IMR-90 (cell line): ENCODE results near the gene KDM6B. TPM values are rescaled to one million over a fixed set of nuclear protein-coding genes. Genes with fewer than 3 reads are reported as not detected.

Source experiments
- ATAC-seq: fragments of 200-7000 bp; cut with Tn5 transposase; 2 replicates; pipeline ENCODE4 v1.9.1; 2020; ENCODE audit warnings: low read depth, mild to moderate bottlenecking, moderate library complexity
- BruUV-seq: library from RNA; stranded (reverse); fragments of 400-500 nt; replicated peaks from 2 replicates; lab custom pipeline; 2021; lab: Mats Ljungman, UMichigan
- CTCF ChIA-PET: fragments of 300-600 bp; formaldehyde crosslinking; extraction: SDS; loops from one replicate; lab custom pipeline; 2021; ENCODE audit warnings: antibody characterized with exemption; lab: Yijun Ruan, JAX
- POLR2A ChIA-PET: fragments of 300-600 bp; sonication (Branson Sonifier 250); formaldehyde crosslinking; loops from one replicate; lab custom pipeline; 2022; ENCODE audit warnings: antibody characterized with exemption; ENCODE audit not compliant: unreplicated experiment; lab: Charles Lee
- DNase-seq: peaks from one replicate; pipeline ENCODE4 v3.0.0; 2013
- H2AFZ ChIP-seq: replicated peaks from 2 replicates; pipeline ENCODE3; 2013; ENCODE audit warnings: low read length, mild to moderate bottlenecking; ENCODE audit not compliant: poor library complexity
- H2AK5ac ChIP-seq: 2 replicates; pipeline ENCODE4 v1.6.1; 2013; ENCODE audit warnings: low read depth, low read length, inconsistent platforms
- H2AK9ac ChIP-seq: replicated peaks from 2 replicates; pipeline ENCODE3; 2013; ENCODE audit warnings: mild to moderate bottlenecking, low read depth, low read length, moderate library complexity; ENCODE audit not compliant: poor library complexity
- H2BK120ac ChIP-seq: 2 replicates; pipeline ENCODE4 v1.6.1; 2013; ENCODE audit warnings: low read depth, low read length, inconsistent platforms
- H2BK15ac ChIP-seq: 3 replicates; pipeline ENCODE4 v1.6.1; 2013; ENCODE audit warnings: low read depth, low read length, inconsistent platforms
- H2BK20ac ChIP-seq: 2 replicates; pipeline ENCODE4 v1.6.1; 2013; ENCODE audit warnings: low read depth, mild to moderate bottlenecking, inconsistent platforms, low read length, moderate library complexity
- H2BK5ac ChIP-seq: 2 replicates; pipeline ENCODE4 v1.6.1; 2013; ENCODE audit warnings: mild to moderate bottlenecking, low read depth, low read length, inconsistent platforms; ENCODE audit not compliant: poor library complexity, severe bottlenecking
- H3K14ac ChIP-seq: replicated peaks from 2 replicates; pipeline ENCODE4 v1.6.1; 2013; ENCODE audit warnings: low read depth, low read length, inconsistent platforms
- H3K18ac ChIP-seq: 2 replicates; pipeline ENCODE4 v1.6.1; 2013; ENCODE audit warnings: low read depth, low read length, control low read depth
- H3K23ac ChIP-seq: 2 replicates; pipeline ENCODE4 v1.6.1; 2013; ENCODE audit warnings: low read depth, low read length, inconsistent platforms
- H3K27ac ChIP-seq: 2 replicates; pipeline ENCODE4 v1.5.1; 2013; ENCODE audit warnings: mild to moderate bottlenecking, control low read depth, low read length; ENCODE audit not compliant: insufficient read depth
- H3K27me3 ChIP-seq: 2 replicates; pipeline ENCODE4 v1.6.1; 2013; ENCODE audit warnings: low read length; ENCODE audit not compliant: control insufficient read depth, insufficient read depth
- H3K36me3 ChIP-seq: 2 replicates; pipeline ENCODE4 v1.6.1; 2013; ENCODE audit warnings: low read length, mixed read lengths; ENCODE audit not compliant: control insufficient read depth, insufficient read depth
- H3K4ac ChIP-seq: 2 replicates; pipeline ENCODE4 v1.6.1; 2013; ENCODE audit warnings: low read depth, low read length, inconsistent platforms
- H3K4me1 ChIP-seq: 2 replicates; pipeline ENCODE4 v1.6.1; 2013; ENCODE audit warnings: low read length, mixed read lengths; ENCODE audit not compliant: control insufficient read depth, insufficient read depth
- H3K4me2 ChIP-seq: 2 replicates; pipeline ENCODE4 v1.6.1; 2013; ENCODE audit warnings: low read depth, mild to moderate bottlenecking, control low read depth, low read length, moderate library complexity
- H3K4me3 ChIP-seq: 2 replicates; pipeline ENCODE4 v1.5.1; 2013; ENCODE audit warnings: low read depth, mild to moderate bottlenecking, control low read depth, low read length, moderate library complexity; ENCODE audit not compliant: insufficient read depth
- H3K56ac ChIP-seq: 2 replicates; pipeline ENCODE4 v1.6.1; 2013; ENCODE audit warnings: low read length, inconsistent platforms; ENCODE audit not compliant: insufficient read depth; ENCODE audit errors: extremely low read depth
- H3K79me1 ChIP-seq, 2 experiments: 2 replicates each; pipeline ENCODE4 v1.6.1; 2013; ENCODE audit warnings: low read length in 2 of 2, inconsistent platforms in 1 of 2, low read depth in 1 of 2
- H3K9ac ChIP-seq: 2 replicates; pipeline ENCODE4 v1.6.1; 2013; ENCODE audit warnings: low read depth, low read length, control low read depth
- H3K9me1 ChIP-seq: 2 replicates; pipeline ENCODE4 v1.6.1; 2013; ENCODE audit warnings: low read length, inconsistent platforms; ENCODE audit not compliant: insufficient read depth
- H3K9me3 ChIP-seq: 2 replicates; pipeline ENCODE4 v1.6.1; 2013; ENCODE audit warnings: low read length; ENCODE audit not compliant: control insufficient read depth, insufficient read depth
- H4K20me1 ChIP-seq: 2 replicates; pipeline ENCODE4 v1.6.1; 2013; ENCODE audit warnings: low read length, inconsistent platforms; ENCODE audit not compliant: insufficient read depth
- H4K5ac ChIP-seq: 2 replicates; pipeline ENCODE4 v1.6.1; 2013; ENCODE audit warnings: mild to moderate bottlenecking, low read depth, low read length, control low read depth
- H4K8ac ChIP-seq, 2 experiments: 2 replicates each; pipeline ENCODE4 v1.6.1; 2013; ENCODE audit warnings: low read depth in 2 of 2, low read length in 2 of 2, control low read depth in 1 of 2, inconsistent platforms in 1 of 2
- H4K91ac ChIP-seq: 2 replicates; pipeline ENCODE4 v1.6.1; 2013; ENCODE audit warnings: low read depth, low read length, inconsistent platforms; ENCODE audit not compliant: insufficient read depth
- CHD1 ChIP-seq: IDR thresholded peaks from 2 replicates; pipeline ENCODE4 v1.6.1; 2012; ENCODE audit warnings: low read depth, low read length, improper control_type of control experiment
- CTCF ChIP-seq: conservative IDR thresholded peaks from 2 replicates; pipeline ENCODE4 v1.5.1; 2012; ENCODE audit warnings: mild to moderate bottlenecking, low read depth, low read length, improper control_type of control experiment
- FOS ChIP-seq: fragments of 150-350 bp; IDR thresholded peaks from 2 replicates; pipeline ENCODE4 v1.6.1; 2016; ENCODE audit warnings: low read depth, low read length
- MAZ ChIP-seq: IDR thresholded peaks from 2 replicates; pipeline ENCODE4 v1.6.1; 2012; ENCODE audit warnings: low read depth, mild to moderate bottlenecking, low read length, improper control_type of control experiment, moderate library complexity, borderline replicate concordance
- MXI1 ChIP-seq: IDR thresholded peaks from 2 replicates; pipeline ENCODE4 v1.6.1; 2012; ENCODE audit warnings: low read depth, mild to moderate bottlenecking, low read length, moderate library complexity, borderline replicate concordance
- RAD21 ChIP-seq: IDR thresholded peaks from 2 replicates; pipeline ENCODE4 v1.6.1; 2012; ENCODE audit warnings: low read length, improper control_type of control experiment
- SMC3 ChIP-seq: fragments of 150-350 bp; IDR thresholded peaks from 2 replicates; pipeline ENCODE4 v1.6.1; 2016; ENCODE audit warnings: low read depth, mild to moderate bottlenecking, antibody characterized with exemption, low read length, moderate library complexity
- USF2 ChIP-seq: fragments of 150-350 bp; IDR thresholded peaks from 2 replicates; pipeline ENCODE4 v1.6.1; 2017; ENCODE audit warnings: mild to moderate bottlenecking, antibody characterized with exemption, low read length, low read depth
- WGBS, 2 experiments: methylation state at CpG; one replicate each; pipeline versions ENCODE4 v1.1.5 to v1.1.7; 2013; ENCODE audit warnings: missing lambda C conversion rate in 2 of 2; ENCODE audit not compliant: insufficient read length in 1 of 2; ENCODE audit errors: extremely low coverage in 2 of 2; 5-methylcytosine and 5-hydroxymethylcytosine counted together
- dilution Hi-C: fragments of 300-500 bp; cut with HindIII; formaldehyde crosslinking; loops from one replicate; pipeline ENCODE4 v1.14.3; 2018; ENCODE audit warnings: low sequenced_read_pairs; ENCODE audit not compliant: unreplicated experiment
- in situ Hi-C: fragments of 300-500 bp; cut with MboI; formaldehyde crosslinking; loops from 3 replicates; pipeline ENCODE4 v1.14.3; 2019; ENCODE audit warnings: low sequenced_read_pairs, inconsistent platforms, mixed read lengths
- intact Hi-C: fragments of 100-400 bp; cut with micrococcal nuclease; formaldehyde crosslinking; loops from 2 replicates; pipeline ENCODE4 v1.10.0; 2022
- polyA plus RNA-seq, 3 experiments: library from polyadenylated mRNA; depleted of rRNA; stranded (reverse); fragments of >200 nt; gene quantifications; 2 replicates each; pipeline ENCODE4 v1.2.3, GENCODE V29; 2012; ENCODE audit warnings: low replicate concordance in 1 of 3
- total RNA-seq: library from RNA; depleted of rRNA; stranded (reverse); fragments of >200 nt; gene quantifications from 2 replicates; pipeline ENCODE4 v1.2.3, GENCODE V29; 2012

The KDM6B gene
- total and polyA plus RNA-seq, 2 of the 4 experiments (the other 2 are of a cell fraction) = 0.72 to 3.5 TPM

GRCh38 chr17:7850701-7851437 lies 16.9 kb downstream of the KDM6B start:
- Histone ChIP-seq H2BK15ac (no peak overlapping the region), H3K4me3 (no peak overlapping the region), H3K27me3 (no peaks in the 10 kb centered on the region), H3K23ac (no peak overlapping the region), H2AK5ac (peak overlapping the region; percentile 53; the same call in 1 of the 2 replicates), H3K14ac (no peak overlapping the region), H3K18ac (no peak overlapping the region), H4K20me1 (peaks cover 32% of the 10 kb centered on the region), H3K79me1 (peaks cover 14 to 39% of the 10 kb centered on the region in 2 experiments), H4K91ac (no peak overlapping the region), H3K4me1 (peaks cover 8% of the 10 kb centered on the region), H3K36me3 (peaks cover 64% of the 10 kb centered on the region), H3K4ac (no peak overlapping the region), H2AK9ac (peak overlapping the region; percentile 85), H3K9me1 (no peaks in the 10 kb centered on the region), H2AFZ (no peak overlapping the region), H4K5ac (no peak overlapping the region), H3K9ac (no peak overlapping the region), H2BK5ac (no peak overlapping the region), H3K27ac (no peak overlapping the region), H2BK20ac (no peak overlapping the region), H3K56ac (no peak overlapping the region), H3K9me3 (no peaks in the 10 kb centered on the region), H2BK120ac (no peak overlapping the region), H3K4me2 (no peak overlapping the region), H4K8ac (no peak overlapping the region)
- ChIA-PET POLR2A (no interaction called here), CTCF (interaction anchor here (0.6 to 1.2 kb wide), 2 partner anchors 12 to 41 kb away, joined by 3 read pairs; no protein-coding TSS in a partner anchor)
- TF ChIP-seq CTCF (no peak), RAD21 (no peak), MAZ (no peak), CHD1 (no peak), USF2 (no peak), FOS (no peak), SMC3 (no peak), MXI1 (no peak)
- WGBS, 2 experiments = 95% methylated on average over 8 of the region's 17 CpGs; no CpG with 5 or more reads in 1 of the 2 experiments
- intact Hi-C loops = loop anchor here (1.0 kb wide), 2 partner anchors 16 to 29 kb away; no protein-coding TSS in a partner anchor
- in situ Hi-C loops = no loop called here
- dilution Hi-C loops = no loop called here
- ATAC-seq (no peak), DNase-seq (no peak)
- BruUV-seq = no TSS peak
